HepG2 (cell line): ENCODE data around the gene TXNDC11.

Source experiments
- PHF20 ChIP-seq: sonication (generic); formaldehyde crosslinking; IDR thresholded peaks from 2 replicates; pipeline ENCODE4 v1.5.0; 2020; ENCODE audit warnings: mild to moderate bottlenecking, missing genetic modification reagents
- REL ChIP-seq: sonication (generic); formaldehyde crosslinking; conservative IDR thresholded peaks from 2 replicates; pipeline ENCODE4 v1.8.0; 2022; ENCODE audit warnings: mild to moderate bottlenecking, missing genetic modification reagents, moderate library complexity
- XRCC5 ChIP-seq: fragments of 200-400 bp; formaldehyde crosslinking; optimal IDR thresholded peaks from 2 replicates; pipeline ENCODE3; 2017; ENCODE audit warnings: mild to moderate bottlenecking, low read length
- ZMYM2 ChIP-seq: sonication (generic); formaldehyde crosslinking; IDR thresholded peaks from 2 replicates; pipeline ENCODE4 v1.8.0; 2022; ENCODE audit warnings: mild to moderate bottlenecking, missing genetic modification reagents
- ZNF660 ChIP-seq: sonication (generic); formaldehyde crosslinking; IDR thresholded peaks from 2 replicates; pipeline ENCODE4 v1.5.1; 2020; ENCODE audit warnings: mild to moderate bottlenecking, low read depth, missing genetic modification reagents, borderline replicate concordance
- TF ChIP-seq, protein P1 (sequence below): sonication (generic); formaldehyde crosslinking; conservative IDR thresholded peaks from 2 replicates; pipeline ENCODE4 v1.8.0; 2022; ENCODE audit warnings: missing genetic modification reagents
- TF ChIP-seq, protein P2 (sequence below): fragments of 450-650 bp; IDR thresholded peaks from 2 replicates; pipeline ENCODE4 v1.6.1; 2017

- TF ChIP-seq REL (no peak), XRCC5 (no peak), ZNF660 (CRISPR knock-in tag) (no peak), ZMYM2 (no peak), PHF20 (no peak)
- TF ChIP-seq, protein P1, sequence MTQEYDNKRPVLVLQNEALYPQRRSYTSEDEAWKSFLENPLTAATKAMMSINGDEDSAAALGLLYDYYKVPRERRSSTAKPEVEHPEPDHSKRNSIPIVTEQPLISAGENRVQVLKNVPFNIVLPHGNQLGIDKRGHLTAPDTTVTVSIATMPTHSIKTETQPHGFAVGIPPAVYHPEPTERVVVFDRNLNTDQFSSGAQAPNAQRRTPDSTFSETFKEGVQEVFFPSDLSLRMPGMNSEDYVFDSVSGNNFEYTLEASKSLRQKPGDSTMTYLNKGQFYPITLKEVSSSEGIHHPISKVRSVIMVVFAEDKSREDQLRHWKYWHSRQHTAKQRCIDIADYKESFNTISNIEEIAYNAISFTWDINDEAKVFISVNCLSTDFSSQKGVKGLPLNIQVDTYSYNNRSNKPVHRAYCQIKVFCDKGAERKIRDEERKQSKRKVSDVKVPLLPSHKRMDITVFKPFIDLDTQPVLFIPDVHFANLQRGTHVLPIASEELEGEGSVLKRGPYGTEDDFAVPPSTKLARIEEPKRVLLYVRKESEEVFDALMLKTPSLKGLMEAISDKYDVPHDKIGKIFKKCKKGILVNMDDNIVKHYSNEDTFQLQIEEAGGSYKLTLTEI = no peak
- TF ChIP-seq, protein P2, sequence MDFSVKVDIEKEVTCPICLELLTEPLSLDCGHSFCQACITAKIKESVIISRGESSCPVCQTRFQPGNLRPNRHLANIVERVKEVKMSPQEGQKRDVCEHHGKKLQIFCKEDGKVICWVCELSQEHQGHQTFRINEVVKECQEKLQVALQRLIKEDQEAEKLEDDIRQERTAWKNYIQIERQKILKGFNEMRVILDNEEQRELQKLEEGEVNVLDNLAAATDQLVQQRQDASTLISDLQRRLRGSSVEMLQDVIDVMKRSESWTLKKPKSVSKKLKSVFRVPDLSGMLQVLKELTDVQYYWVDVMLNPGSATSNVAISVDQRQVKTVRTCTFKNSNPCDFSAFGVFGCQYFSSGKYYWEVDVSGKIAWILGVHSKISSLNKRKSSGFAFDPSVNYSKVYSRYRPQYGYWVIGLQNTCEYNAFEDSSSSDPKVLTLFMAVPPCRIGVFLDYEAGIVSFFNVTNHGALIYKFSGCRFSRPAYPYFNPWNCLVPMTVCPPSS = no peak
Observed at GRCh38 chr16:11681556-11681955, 61.1 kb downstream of the TXNDC11 start.
